ENCODE data around the gene ANAPC5.

Gene ANAPC5

DNA sequence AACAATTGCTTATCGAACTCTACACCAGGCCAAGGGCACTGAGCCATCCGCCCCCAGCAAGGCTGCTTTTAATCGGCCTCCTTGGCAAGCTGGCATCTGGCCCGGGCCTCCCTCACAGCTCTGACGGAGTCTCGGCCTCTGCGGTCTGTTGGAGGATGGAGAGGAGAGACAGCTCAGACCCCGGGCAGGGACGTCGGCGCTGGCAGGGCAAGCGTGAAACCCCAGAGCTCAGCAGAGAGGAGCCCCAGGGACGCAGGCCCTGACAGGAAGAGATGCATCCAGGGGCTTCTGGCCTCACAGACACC is 73.2 kb downstream of the ANAPC5 start:
- no peak for TF ChIP-seq CTCF (IDR thresholded peaks at IDR 0.05; ENCODE audit: low read depth, low read length, missing control alignments)
- DNase-seq (ENCODE audit: low read depth) = no peak
- no peak overlapping the region for H3K4me3 ChIP-seq (ENCODE audit: low read depth, low read length)

- no peak for DNase-seq (ENCODE audit: low read depth)
- H3K4me3 ChIP-seq (ENCODE audit: low read depth, low read length) = no peak overlapping the region
- TF ChIP-seq CTCF (IDR thresholded peaks at IDR 0.05; ENCODE audit: low read depth, low read length, missing control alignments) = no peak
Observed at GRCh38 chr12:121278169-121279070, 73.8 kb downstream of the ANAPC5 start.

DNA sequence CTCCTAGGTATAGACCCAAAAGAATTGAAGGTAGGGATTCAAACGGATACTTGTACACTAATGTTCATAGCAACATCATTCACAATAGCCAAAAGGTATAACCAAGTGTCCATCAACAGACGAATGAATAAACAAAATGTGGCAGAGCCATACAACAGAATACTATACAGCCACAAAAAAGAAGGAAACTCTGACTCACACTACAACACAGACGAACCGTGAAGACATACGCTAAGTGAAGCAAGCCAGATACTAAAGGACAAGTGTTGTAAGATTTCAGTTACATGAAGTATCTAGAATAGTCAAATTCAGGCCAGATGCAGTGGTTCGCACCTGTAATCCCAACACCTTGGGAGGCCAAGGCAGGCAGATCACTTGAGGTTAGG is 74.8 kb downstream of the ANAPC5 start:
- no peak overlapping the region for H3K4me3 ChIP-seq (ENCODE audit: low read depth, low read length)
- DNase-seq (ENCODE audit: low read depth) = no peak
- TF ChIP-seq CTCF (IDR thresholded peaks at IDR 0.05; ENCODE audit: low read depth, low read length, missing control alignments) = no peak

- TF ChIP-seq CTCF (IDR thresholded peaks at IDR 0.05; ENCODE audit: low read depth, low read length, missing control alignments) = no peak
- no peak for DNase-seq (ENCODE audit: low read depth)
- no peak overlapping the region for H3K4me3 ChIP-seq (ENCODE audit: low read depth, low read length)
Observed at GRCh38 chr12:121274036-121274763, 78.0 kb downstream of the ANAPC5 start.

- no peak overlapping the region for H3K4me3 ChIP-seq (ENCODE audit: low read depth, low read length)
- no peak for DNase-seq (ENCODE audit: low read depth)
- no peak for TF ChIP-seq CTCF (IDR thresholded peaks at IDR 0.05; ENCODE audit: low read depth, low read length, missing control alignments)
Observed at GRCh38 chr12:121273364-121273896, 78.8 kb downstream of the ANAPC5 start.

DNA sequence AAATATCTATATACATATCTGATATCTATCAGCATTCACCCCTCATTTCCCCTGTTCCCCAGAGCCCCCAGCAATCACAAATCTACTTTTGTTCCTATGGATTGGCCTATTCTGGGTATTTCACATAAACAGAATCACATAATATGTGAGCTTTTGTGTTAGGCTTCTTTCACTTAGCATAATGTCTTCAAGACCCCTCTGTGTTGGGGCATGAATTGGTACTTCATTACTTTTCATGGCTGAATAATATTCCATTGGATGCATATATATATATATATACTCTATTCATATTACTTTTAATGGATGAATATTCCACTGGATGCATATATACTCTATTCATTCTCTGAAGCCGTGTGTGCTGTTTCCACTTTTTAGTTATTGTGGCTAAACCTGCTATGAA is 84.4 kb downstream of the ANAPC5 start:
- no peak overlapping the region for H3K4me3 ChIP-seq (ENCODE audit: low read depth, low read length)
- TF ChIP-seq CTCF (IDR thresholded peaks at IDR 0.05; ENCODE audit: low read depth, low read length, missing control alignments) = no peak
- no peak for DNase-seq (ENCODE audit: low read depth)

All from GM12864 (cell line).